OCI-LY7 (cell line): Measurements from ENCODE around the gene HLA-DOA.

Source experiments
- CTCF ChIP-seq: fragments of 200-600 bp; sonication (generic); conservative IDR thresholded peaks from 2 replicates; pipeline ENCODE4 v1.5.1; 2014; ENCODE audit warnings: mild to moderate bottlenecking, antibody characterized with exemption, low read length, moderate library complexity, mixed read lengths
- EZH2phosphoT487 ChIP-seq: fragments of 200-600 bp; sonication (generic); IDR thresholded peaks from 2 replicates; pipeline ENCODE4 v1.6.1; 2018; ENCODE audit warnings: low read depth, borderline replicate concordance, mild to moderate bottlenecking, mixed run types, antibody characterized with exemption, low read length, moderate library complexity, mixed read lengths

- TF ChIP-seq CTCF (no peak), EZH2phosphoT487 (no peak)
These were observed 20.0 kb downstream of the HLA-DOA start for GRCh38 chr6:32989368-32989767.
